GM18502 (cell line): Measurements from ENCODE around the gene CATSPER4.

Experiments
- ATAC-seq: cut with Tn5 transposase; IDR thresholded peaks from one replicate; pipeline ENCODE4 v1.9.1; 2021; ENCODE audit warnings: mild to moderate bottlenecking; ENCODE audit not compliant: unreplicated experiment, poor library complexity

The CATSPER4 gene

GRCh38 chr1:26234644-26235370 is 44.4 kb downstream of the CATSPER4 start:
- ATAC-seq = no peak

GRCh38 chr1:26237230-26237966 is 47.0 kb downstream of the CATSPER4 start:
- ATAC-seq = no peak

GRCh38 chr1:26239936-26240335 is 49.5 kb downstream of the CATSPER4 start:
- ATAC-seq = no peak
